Measurements from ENCODE around the gene EXOSC2. TPM values are rescaled to one million over a fixed set of nuclear protein-coding genes. Genes with fewer than 3 reads are reported as not detected.

Gene EXOSC2
- total RNA-seq, 1 experiment from 2014 or later: 49.5 TPM

DNA sequence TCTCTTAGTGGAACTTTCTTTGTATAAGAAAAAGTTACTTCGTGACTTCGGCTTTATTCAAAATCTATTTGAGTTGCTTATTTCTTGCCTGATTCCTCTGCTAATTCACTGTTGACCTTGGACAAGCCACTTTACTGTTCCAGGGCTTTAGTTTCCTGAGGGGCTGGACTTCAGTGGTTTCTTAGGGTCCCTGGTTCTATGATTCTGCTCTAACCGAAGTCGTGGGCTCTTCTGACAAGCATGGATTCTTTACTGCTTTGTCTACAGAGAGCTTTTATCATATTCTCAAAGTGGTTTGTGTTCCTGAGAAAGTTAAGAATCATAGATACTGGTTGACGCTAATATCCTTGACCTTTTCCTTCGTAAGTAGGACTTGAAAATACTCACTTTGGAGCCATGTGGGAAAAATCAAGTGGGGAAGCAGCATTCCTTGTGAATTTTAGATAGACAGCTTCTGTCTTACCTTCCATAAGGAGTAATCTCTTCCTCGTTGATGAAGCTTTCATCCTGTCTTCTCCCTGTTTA, 21.1 kb downstream of the EXOSC2 start:
- peaks cover 13% of the 10 kb centered on the region for H3F3A ChIP-seq (ENCODE audit: insufficient read depth, low read depth)
- H3K4me3 ChIP-seq: peak overlapping the region; percentile 99
- H3K4me2 ChIP-seq: peak overlapping the region; percentile 86
- no peak for DNase-seq
- no peak overlapping the region for H2AFZ ChIP-seq
- peaks cover 3% of the 10 kb centered on the region; the same call in 1 of the 2 replicates for H4K20me1 ChIP-seq (ENCODE audit: insufficient read depth)
- POLR2A ChIA-PET (ENCODE audit: unreplicated experiment): interaction anchor here (0.6 to 0.7 kb wide), 2 partner anchors 8 to 17 kb away, joined by 4 read pairs; no protein-coding TSS in a partner anchor
- H3K9me2 ChIP-seq (ENCODE audit: insufficient read depth): no peaks in the 10 kb centered on the region
- intact Hi-C loops (cut with micrococcal nuclease; ENCODE audit: unreplicated experiment): no loop called here
- BruUV-seq (replicated peaks): no TSS peak
- CTCF ChIA-PET: interaction anchor here (0.5 to 1.2 kb wide), 3 partner anchors 54 to 427 kb away, joined by 3 to 6 read pairs (median 4); no protein-coding TSS in a partner anchor
- no peaks in the 10 kb centered on the region for H3K36me3 ChIP-seq (ENCODE audit: low read depth)
- no peaks in the 10 kb centered on the region for H3K27me3 ChIP-seq (ENCODE audit: insufficient read depth, low read depth)
- peaks cover 22% of the 10 kb centered on the region for H3K4me1 ChIP-seq (replicated peaks; ENCODE audit: insufficient read depth)
- peaks cover 55% of the 10 kb centered on the region for H3K79me2 ChIP-seq (ENCODE audit: low read depth)
- no peaks in the 10 kb centered on the region for H3K9me3 ChIP-seq (ENCODE audit: insufficient read depth, low read depth)
- TF ChIP-seq EZH2 (IDR thresholded peaks at IDR 0.05; ENCODE audit: low read depth): no peak
- TF ChIP-seq, protein P1, sequence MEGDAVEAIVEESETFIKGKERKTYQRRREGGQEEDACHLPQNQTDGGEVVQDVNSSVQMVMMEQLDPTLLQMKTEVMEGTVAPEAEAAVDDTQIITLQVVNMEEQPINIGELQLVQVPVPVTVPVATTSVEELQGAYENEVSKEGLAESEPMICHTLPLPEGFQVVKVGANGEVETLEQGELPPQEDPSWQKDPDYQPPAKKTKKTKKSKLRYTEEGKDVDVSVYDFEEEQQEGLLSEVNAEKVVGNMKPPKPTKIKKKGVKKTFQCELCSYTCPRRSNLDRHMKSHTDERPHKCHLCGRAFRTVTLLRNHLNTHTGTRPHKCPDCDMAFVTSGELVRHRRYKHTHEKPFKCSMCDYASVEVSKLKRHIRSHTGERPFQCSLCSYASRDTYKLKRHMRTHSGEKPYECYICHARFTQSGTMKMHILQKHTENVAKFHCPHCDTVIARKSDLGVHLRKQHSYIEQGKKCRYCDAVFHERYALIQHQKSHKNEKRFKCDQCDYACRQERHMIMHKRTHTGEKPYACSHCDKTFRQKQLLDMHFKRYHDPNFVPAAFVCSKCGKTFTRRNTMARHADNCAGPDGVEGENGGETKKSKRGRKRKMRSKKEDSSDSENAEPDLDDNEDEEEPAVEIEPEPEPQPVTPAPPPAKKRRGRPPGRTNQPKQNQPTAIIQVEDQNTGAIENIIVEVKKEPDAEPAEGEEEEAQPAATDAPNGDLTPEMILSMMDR (conservative IDR thresholded peaks at IDR 0.05): no peak
- no peak overlapping the region for H3K27ac ChIP-seq

DNA sequence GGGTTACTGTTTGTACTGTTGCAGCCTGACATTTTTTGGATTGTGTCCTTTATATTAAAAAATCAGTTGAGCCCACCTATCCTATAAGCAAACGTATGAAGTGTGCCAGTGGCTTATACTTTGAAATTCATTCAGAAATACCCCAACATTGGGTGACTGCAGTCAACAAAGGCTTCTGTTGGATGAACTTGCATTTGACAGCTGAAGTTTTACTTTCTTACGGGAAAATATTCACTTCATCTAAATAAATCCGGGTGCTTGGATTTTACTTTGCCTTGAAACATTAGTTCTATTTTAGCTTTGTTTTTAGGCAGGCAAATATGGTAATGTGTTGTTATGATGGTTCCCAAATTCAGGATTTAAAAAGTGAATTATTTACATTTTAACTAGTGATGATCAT, 21.7 kb downstream of the EXOSC2 start:
- no peak for DNase-seq
- peaks cover 22% of the 10 kb centered on the region for H3K4me1 ChIP-seq (replicated peaks; ENCODE audit: insufficient read depth)
- H3K9me3 ChIP-seq (ENCODE audit: insufficient read depth, low read depth): no peaks in the 10 kb centered on the region
- intact Hi-C loops (cut with micrococcal nuclease; ENCODE audit: unreplicated experiment): no loop called here
- no peaks in the 10 kb centered on the region for H3K9me2 ChIP-seq (ENCODE audit: insufficient read depth)
- peaks cover 62% of the 10 kb centered on the region for H3K79me2 ChIP-seq (ENCODE audit: low read depth)
- TF ChIP-seq, protein P1 (conservative IDR thresholded peaks at IDR 0.05): no peak
- TF ChIP-seq EZH2 (IDR thresholded peaks at IDR 0.05; ENCODE audit: low read depth): no peak
- H3K4me2 ChIP-seq: peak overlapping the region; percentile 86
- POLR2A ChIA-PET (ENCODE audit: unreplicated experiment): interaction anchor here (0.6 to 0.7 kb wide), 2 partner anchors 9 to 16 kb away, joined by 4 read pairs; no protein-coding TSS in a partner anchor
- H3K36me3 ChIP-seq (ENCODE audit: low read depth): no peaks in the 10 kb centered on the region
- H4K20me1 ChIP-seq (ENCODE audit: insufficient read depth): peaks cover 3% of the 10 kb centered on the region; the same call in 1 of the 2 replicates
- BruUV-seq (replicated peaks): no TSS peak
- H3K27me3 ChIP-seq (ENCODE audit: insufficient read depth, low read depth): no peaks in the 10 kb centered on the region
- H3K27ac ChIP-seq: no peak overlapping the region
- CTCF ChIA-PET: interaction anchor here (0.5 to 1.2 kb wide), 3 partner anchors 16 to 283 kb away, joined by 3 to 5 read pairs (median 4); no protein-coding TSS in a partner anchor
- H3K4me3 ChIP-seq: peak overlapping the region; percentile 99
- H3F3A ChIP-seq (ENCODE audit: insufficient read depth, low read depth): peaks cover 6% of the 10 kb centered on the region
- no peak overlapping the region for H2AFZ ChIP-seq

DNA sequence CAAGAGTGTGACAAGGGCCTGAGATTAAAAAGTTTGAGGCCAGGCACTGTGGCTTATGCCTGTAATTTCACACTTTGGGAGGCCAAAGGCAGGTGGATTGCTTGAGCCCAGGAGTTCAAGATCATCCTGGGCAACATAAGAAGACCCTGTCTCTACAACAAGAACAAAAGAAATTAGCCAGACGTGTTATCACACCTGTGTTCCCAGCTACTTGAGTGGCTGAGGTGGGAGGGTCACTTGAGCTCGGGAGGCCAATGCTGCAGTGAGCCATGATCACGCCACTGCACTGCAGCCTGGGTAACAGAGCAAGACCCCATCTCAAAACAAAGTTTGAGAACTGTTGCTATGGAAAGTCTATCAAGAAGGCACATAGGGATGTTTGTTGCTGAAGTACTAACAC, 25.0 kb downstream of the EXOSC2 start:
- Histone ChIP-seq H3K79me2 (ENCODE audit: low read depth) (peaks cover 74% of the 10 kb centered on the region), H3K9me2 (ENCODE audit: insufficient read depth) (no peaks in the 10 kb centered on the region), H4K20me1 (ENCODE audit: insufficient read depth) (peaks cover 3% of the 10 kb centered on the region; the same call in 1 of the 2 replicates), H3F3A (ENCODE audit: insufficient read depth, low read depth) (peaks cover 2% of the 10 kb centered on the region; the same call in 1 of the 2 replicates), H3K9me3 (ENCODE audit: insufficient read depth, low read depth) (no peaks in the 10 kb centered on the region), H3K27me3 (ENCODE audit: insufficient read depth, low read depth) (no peaks in the 10 kb centered on the region), H3K27ac (no peak overlapping the region), H2AFZ (no peak overlapping the region), H3K4me2 (no peak overlapping the region), H3K4me1 (replicated peaks; ENCODE audit: insufficient read depth) (peaks cover 22% of the 10 kb centered on the region), H3K36me3 (ENCODE audit: low read depth) (no peaks in the 10 kb centered on the region), H3K4me3 (no peak overlapping the region)
- no peak for TF ChIP-seq EZH2 (IDR thresholded peaks at IDR 0.05; ENCODE audit: low read depth)
- TF ChIP-seq, protein P1 (conservative IDR thresholded peaks at IDR 0.05): no peak
- ChIA-PET POLR2A (ENCODE audit: unreplicated experiment) (no interaction called here), CTCF (no interaction called here)
- no TSS peak for BruUV-seq (replicated peaks)
- intact Hi-C loops (cut with micrococcal nuclease; ENCODE audit: unreplicated experiment): no loop called here
- DNase-seq: no peak
